GM21737 (cell line): ENCODE data around the gene SLC6A3.

Experiments used
- ATAC-seq: cut with Tn5 transposase; IDR thresholded peaks from one replicate; pipeline ENCODE4 v1.9.1; 2021; ENCODE audit warnings: mild to moderate bottlenecking, moderate library complexity; ENCODE audit not compliant: unreplicated experiment

Gene SLC6A3

GRCh38 chr5:1410156-1411014 is 34.9 kb downstream of the SLC6A3 start:
- ATAC-seq, result no peak

- no peak for ATAC-seq
These were observed 35.7 kb downstream of the SLC6A3 start for GRCh38 chr5:1409381-1410110.

- ATAC-seq, result no peak
These were observed 38.3 kb downstream of the SLC6A3 start for GRCh38 chr5:1406681-1407640.

- ATAC-seq, result no peak
These were observed 39.4 kb downstream of the SLC6A3 start for GRCh38 chr5:1405539-1406530.

GRCh38 chr5:1405121-1405520 is 40.1 kb downstream of the SLC6A3 start:
- no peak for ATAC-seq

GRCh38 chr5:1404062-1404461 is 41.2 kb downstream of the SLC6A3 start:
- ATAC-seq, result no peak

GRCh38 chr5:1402611-1403255 is 42.5 kb downstream of the SLC6A3 start:
- no peak for ATAC-seq

GRCh38 chr5:1401536-1402138 is 43.6 kb downstream of the SLC6A3 start:
- ATAC-seq, result no peak

GRCh38 chr5:1400936-1401335 is 44.3 kb downstream of the SLC6A3 start:
- ATAC-seq, result no peak

GRCh38 chr5:1400211-1400855 is 44.9 kb downstream of the SLC6A3 start:
- no peak for ATAC-seq

GRCh38 chr5:1399737-1400136 is 45.5 kb downstream of the SLC6A3 start:
- no peak for ATAC-seq

GRCh38 chr5:1396293-1396816 is 48.9 kb downstream of the SLC6A3 start:
- no peak for ATAC-seq

GRCh38 chr5:1394881-1395860 is 50.1 kb downstream of the SLC6A3 start:
- no peak for ATAC-seq

- ATAC-seq, result no peak
These were observed 51.4 kb downstream of the SLC6A3 start for GRCh38 chr5:1393571-1394501.

GRCh38 chr5:1392801-1393565 is 52.3 kb downstream of the SLC6A3 start:
- no peak for ATAC-seq
